Chondrocyte (in vitro differentiated cells): ENCODE data around the gene BBLN. TPM values are rescaled to one million over a fixed set of nuclear protein-coding genes. Genes with fewer than 3 reads are reported as not detected.

Experiments used
- DNase-seq: peaks from one replicate; pipeline ENCODE4 v3.0.0; 2021; ENCODE audit warnings: mixed read lengths, low spot score
- H3K27ac Mint-ChIP-seq: one replicate; pipeline ENCODE4 v1.8.0; 2021; ENCODE audit warnings: mild to moderate bottlenecking, moderate library complexity, mixed read lengths; ENCODE audit not compliant: unreplicated experiment
- H3K27me3 Mint-ChIP-seq: 2 replicates; pipeline ENCODE4 v1.8.0; 2021; ENCODE audit warnings: low read depth, mixed read lengths
- H3K36me3 Mint-ChIP-seq: 2 replicates; pipeline ENCODE4 v1.8.0; 2021; ENCODE audit warnings: low read depth, mixed read lengths
- H3K4me1 Mint-ChIP-seq: 2 replicates; pipeline ENCODE4 v1.8.0; 2021; ENCODE audit warnings: low read depth, mild to moderate bottlenecking, mixed read lengths
- H3K4me3 Mint-ChIP-seq: one replicate; pipeline ENCODE4 v1.8.0; 2021; ENCODE audit warnings: mild to moderate bottlenecking, moderate library complexity, mixed read lengths; ENCODE audit not compliant: unreplicated experiment
- H3K9me3 Mint-ChIP-seq: 2 replicates; pipeline ENCODE4 v1.8.0; 2021; ENCODE audit warnings: low read depth, mixed read lengths
- total RNA-seq: library from RNA; stranded (reverse); gene quantifications from 3 replicates; pipeline ENCODE4 v1.2.1, GENCODE V29; 2021
- TF ChIP-seq, protein P1 (sequence below): fragments of 200-600 bp; sonication (generic); IDR thresholded peaks from 2 replicates; pipeline ENCODE4 v1.5.0; 2021; ENCODE audit warnings: antibody characterized with exemption, mild to moderate bottlenecking, moderate library complexity

BBLN gene
- total RNA-seq, 1 donor from 2014 or later, result 78.8 TPM

DNA sequence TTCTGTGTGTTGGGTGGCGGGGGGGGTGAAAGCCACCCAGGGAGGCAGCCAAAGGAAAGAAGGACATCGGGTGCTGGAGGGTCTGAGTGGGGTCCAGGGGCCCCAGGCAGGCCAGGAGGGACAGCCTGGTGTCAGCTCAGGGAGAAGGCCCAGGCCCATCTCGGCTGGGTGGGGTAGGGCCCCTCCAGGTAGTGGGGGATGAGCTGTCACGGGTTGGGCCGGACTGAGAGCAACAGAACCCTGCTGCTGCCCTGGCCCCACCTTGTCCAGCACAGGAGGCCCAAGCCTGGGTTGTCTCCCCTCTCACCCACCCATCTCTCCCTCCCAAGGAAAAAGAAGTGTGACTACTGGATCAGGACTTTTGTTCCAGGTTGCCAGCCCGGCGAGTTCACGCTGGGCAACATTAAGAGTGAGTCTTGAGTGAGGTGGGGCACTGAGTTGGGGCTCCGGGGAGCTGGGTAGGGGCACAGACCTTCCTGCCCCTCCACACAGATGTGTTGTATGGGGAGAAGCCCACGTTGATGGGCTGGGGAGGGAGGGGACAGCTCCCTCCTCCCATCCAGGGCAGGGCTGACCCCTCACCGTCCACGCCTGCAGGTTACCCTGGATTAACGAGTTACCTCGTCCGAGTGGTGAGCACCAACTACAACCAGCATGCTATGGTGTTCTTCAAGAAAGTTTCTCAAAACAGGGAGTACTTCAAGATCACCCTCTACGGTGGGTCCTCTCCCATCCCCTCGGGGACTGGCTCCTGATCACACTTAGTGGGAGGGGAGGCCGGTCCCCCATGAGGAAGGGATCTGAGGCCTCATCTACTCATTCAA, 8.5 kb upstream of the BBLN start:
- H3K27me3 Mint-ChIP-seq, result no peaks in the 10 kb centered on the region
- H3K9me3 Mint-ChIP-seq, result no peaks in the 10 kb centered on the region
- DNase-seq, result peak; percentile 69
- H3K4me3 Mint-ChIP-seq, result no peak overlapping the region
- peaks cover 4% of the 10 kb centered on the region for H3K4me1 Mint-ChIP-seq
- H3K27ac Mint-ChIP-seq, result no peak overlapping the region
- TF ChIP-seq, protein P1, sequence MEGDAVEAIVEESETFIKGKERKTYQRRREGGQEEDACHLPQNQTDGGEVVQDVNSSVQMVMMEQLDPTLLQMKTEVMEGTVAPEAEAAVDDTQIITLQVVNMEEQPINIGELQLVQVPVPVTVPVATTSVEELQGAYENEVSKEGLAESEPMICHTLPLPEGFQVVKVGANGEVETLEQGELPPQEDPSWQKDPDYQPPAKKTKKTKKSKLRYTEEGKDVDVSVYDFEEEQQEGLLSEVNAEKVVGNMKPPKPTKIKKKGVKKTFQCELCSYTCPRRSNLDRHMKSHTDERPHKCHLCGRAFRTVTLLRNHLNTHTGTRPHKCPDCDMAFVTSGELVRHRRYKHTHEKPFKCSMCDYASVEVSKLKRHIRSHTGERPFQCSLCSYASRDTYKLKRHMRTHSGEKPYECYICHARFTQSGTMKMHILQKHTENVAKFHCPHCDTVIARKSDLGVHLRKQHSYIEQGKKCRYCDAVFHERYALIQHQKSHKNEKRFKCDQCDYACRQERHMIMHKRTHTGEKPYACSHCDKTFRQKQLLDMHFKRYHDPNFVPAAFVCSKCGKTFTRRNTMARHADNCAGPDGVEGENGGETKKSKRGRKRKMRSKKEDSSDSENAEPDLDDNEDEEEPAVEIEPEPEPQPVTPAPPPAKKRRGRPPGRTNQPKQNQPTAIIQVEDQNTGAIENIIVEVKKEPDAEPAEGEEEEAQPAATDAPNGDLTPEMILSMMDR, result no peak
- no peaks in the 10 kb centered on the region for H3K36me3 Mint-ChIP-seq

DNA sequence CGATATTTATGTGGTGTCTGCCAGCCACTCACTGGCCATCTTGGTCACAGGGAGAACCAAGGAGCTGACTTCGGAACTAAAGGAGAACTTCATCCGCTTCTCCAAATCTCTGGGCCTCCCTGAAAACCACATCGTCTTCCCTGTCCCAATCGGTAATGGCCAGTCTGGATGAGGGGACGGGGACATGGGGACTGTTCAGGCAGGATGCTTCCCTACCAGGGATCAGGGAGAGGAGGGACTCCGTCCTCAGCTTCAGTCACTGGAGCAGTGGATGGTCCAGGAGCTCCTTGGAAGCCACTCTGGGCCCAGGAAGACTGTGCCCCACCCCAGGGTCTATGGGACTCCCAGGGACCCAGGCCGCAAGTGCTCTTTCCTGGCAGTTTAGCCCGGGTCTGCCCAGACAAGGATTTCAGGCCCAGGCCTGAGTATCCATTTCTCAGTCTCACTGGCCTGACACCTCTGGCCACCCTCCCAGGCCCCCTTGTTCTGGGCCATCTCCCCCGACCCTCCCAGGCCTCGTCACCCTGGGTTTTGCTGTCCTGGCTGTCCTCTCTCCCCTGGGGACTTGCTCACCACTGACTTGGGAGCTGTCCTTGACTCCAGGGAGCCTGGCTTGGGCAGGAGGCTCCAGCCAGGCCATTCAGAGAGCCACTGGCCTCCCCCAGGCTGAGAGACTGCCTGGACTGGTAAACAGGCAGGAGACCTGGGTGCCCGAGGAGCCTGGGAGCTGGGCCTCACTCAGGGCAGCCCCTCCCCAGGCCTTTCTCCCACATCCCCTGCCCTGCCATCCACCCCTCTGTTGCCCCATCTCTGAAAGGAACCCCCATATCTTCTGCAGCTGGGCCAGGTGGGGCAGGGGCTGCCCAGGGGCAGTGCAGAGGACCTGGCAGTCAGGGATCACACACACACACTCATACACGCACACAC, 7.7 kb upstream of the BBLN start:
- no peak overlapping the region for H3K27ac Mint-ChIP-seq
- H3K4me3 Mint-ChIP-seq, result no peak overlapping the region
- no peaks in the 10 kb centered on the region for H3K9me3 Mint-ChIP-seq
- peaks cover 4% of the 10 kb centered on the region for H3K4me1 Mint-ChIP-seq
- no peaks in the 10 kb centered on the region for H3K27me3 Mint-ChIP-seq
- peak; percentile 67 for DNase-seq
- TF ChIP-seq, protein P1, result no peak
- no peaks in the 10 kb centered on the region for H3K36me3 Mint-ChIP-seq

DNA sequence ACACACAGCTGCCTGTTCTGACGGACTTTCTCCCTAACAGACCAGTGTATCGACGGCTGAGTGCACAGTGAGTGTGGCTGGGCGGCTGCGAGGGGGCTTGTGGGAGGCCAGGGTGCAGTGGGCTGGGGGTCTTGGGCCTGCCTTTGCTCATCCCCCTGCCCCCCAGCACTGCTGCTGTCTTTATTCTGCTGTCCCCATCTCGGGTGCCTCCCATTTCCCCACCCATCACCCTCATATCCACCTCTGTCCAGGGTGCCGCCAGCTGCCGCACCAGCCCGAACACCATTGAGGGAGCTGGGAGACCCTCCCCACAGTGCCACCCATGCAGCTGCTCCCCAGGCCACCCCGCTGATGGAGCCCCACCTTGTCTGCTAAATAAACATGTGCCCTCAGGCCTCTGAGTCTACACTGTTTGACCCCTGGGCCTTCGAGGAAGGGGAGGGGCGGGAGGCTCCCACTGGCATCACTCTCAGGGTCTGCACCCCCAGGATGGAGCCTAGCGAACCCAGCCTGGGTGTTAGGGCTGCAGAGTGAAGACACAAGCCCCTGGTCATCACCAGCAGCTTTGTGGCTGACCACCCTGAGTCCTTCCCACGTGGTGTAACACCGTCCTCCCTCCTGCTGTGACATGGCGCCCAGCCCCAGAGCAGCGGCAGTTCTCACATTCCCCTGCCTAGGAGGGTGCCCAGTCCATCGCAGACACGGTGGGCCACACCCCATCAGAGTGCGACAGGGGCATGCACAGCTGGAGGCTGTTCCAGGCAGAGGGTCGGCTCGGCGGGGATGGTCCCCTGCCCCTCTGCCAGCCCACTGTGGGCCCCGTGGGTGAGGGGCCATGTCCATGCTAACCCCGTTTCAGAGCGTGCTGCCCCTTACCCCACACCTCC, 6.8 kb upstream of the BBLN start:
- H3K36me3 Mint-ChIP-seq, result no peaks in the 10 kb centered on the region
- TF ChIP-seq, protein P1, result no peak
- no peak overlapping the region for H3K4me3 Mint-ChIP-seq
- H3K27ac Mint-ChIP-seq, result no peak overlapping the region
- no peaks in the 10 kb centered on the region for H3K9me3 Mint-ChIP-seq
- no peaks in the 10 kb centered on the region for H3K27me3 Mint-ChIP-seq
- H3K4me1 Mint-ChIP-seq, result peaks cover 4% of the 10 kb centered on the region
- peak; percentile 89 for DNase-seq

DNA sequence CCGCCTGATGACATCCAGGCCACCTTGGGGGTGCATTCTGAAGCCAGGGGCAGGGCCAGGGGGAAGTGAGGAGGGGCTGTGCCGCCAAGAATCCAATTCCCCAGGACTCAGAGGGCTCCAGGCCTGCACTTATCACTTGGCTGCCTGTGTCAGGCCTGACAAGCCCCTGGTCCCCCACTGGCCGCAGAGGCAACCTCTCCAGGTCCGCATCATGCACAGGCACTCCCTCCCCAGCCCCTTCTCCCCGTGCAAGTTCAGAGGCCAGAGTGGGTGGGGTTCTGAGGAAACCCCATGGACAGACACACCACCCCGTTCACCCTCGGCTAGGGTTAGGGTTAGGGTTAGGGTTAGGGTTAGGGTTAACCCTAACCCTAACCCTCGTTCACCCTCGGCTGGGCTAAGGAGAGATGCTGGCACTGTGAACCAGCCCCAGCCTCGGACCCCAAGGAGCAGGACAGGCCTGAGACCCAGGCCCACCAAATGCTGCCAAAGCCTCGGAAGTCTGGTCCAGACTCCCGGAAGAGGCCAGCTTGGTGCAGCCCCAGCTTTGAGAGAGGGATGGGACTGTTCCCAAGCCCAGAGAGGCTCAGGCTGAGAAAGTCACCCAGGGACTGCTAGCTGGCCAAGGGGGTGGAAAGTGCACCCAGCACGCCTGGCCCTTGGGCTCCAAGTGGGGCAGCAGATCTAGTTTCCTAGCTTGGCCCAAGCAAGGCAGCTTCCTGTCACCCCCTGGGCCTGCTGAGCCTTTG, 5.9 kb upstream of the BBLN start:
- TF ChIP-seq, protein P1, result no peak
- H3K4me3 Mint-ChIP-seq, result no peak overlapping the region
- H3K4me1 Mint-ChIP-seq, result peaks cover 2% of the 10 kb centered on the region
- no peaks in the 10 kb centered on the region for H3K9me3 Mint-ChIP-seq
- H3K27ac Mint-ChIP-seq, result no peak overlapping the region
- H3K36me3 Mint-ChIP-seq, result no peaks in the 10 kb centered on the region
- DNase-seq, result peak; percentile 52
- H3K27me3 Mint-ChIP-seq, result no peaks in the 10 kb centered on the region
